ENCODE measurements around the gene BBS12.

BBS12 gene

GRCh38 chr4:122732329-122733026 lies at the start of gene BBS12:
TSS of gene BBS12 (plus strand) at chr4:122732704. CDS start at chr4:122741893, 9,189 bp downstream.
- peak; percentile 99 for DNase-seq

GRCh38 chr4:122686691-122687090 lies 45.8 kb upstream of the BBS12 start:
- no peak for DNase-seq

- DNase-seq = no peak
These were observed 44.9 kb upstream of the BBS12 start for GRCh38 chr4:122687531-122688061.

GRCh38 chr4:122688529-122689140 lies 43.9 kb upstream of the BBS12 start:
- DNase-seq = no peak

- DNase-seq = peak; percentile 26
These were observed 42.5 kb upstream of the BBS12 start for GRCh38 chr4:122689972-122690371.

- DNase-seq = no peak
These were observed 40.5 kb upstream of the BBS12 start for GRCh38 chr4:122691988-122692387.

- DNase-seq = no peak
These were observed 39.6 kb upstream of the BBS12 start for GRCh38 chr4:122692641-122693520.

- no peak for DNase-seq
These were observed 37.3 kb upstream of the BBS12 start for GRCh38 chr4:122695226-122695625.

- no peak for DNase-seq
These were observed 32.3 kb upstream of the BBS12 start for GRCh38 chr4:122700178-122700725.

- no peak for DNase-seq
These were observed 31.4 kb upstream of the BBS12 start for GRCh38 chr4:122701061-122701460.

GRCh38 chr4:122701965-122702364 lies 30.5 kb upstream of the BBS12 start:
- no peak for DNase-seq

GRCh38 chr4:122702939-122703338 lies 29.6 kb upstream of the BBS12 start:
- no peak for DNase-seq

- no peak for DNase-seq
These were observed 28.6 kb upstream of the BBS12 start for GRCh38 chr4:122703868-122704267.

- DNase-seq = no peak
These were observed 27.5 kb upstream of the BBS12 start for GRCh38 chr4:122705009-122705408.

- no peak for DNase-seq
These were observed 26.9 kb upstream of the BBS12 start for GRCh38 chr4:122705547-122706117.

- DNase-seq = no peak
These were observed 26.0 kb upstream of the BBS12 start for GRCh38 chr4:122706511-122706910.

- no peak for DNase-seq
These were observed 25.0 kb upstream of the BBS12 start for GRCh38 chr4:122707497-122707896.

GRCh38 chr4:122709236-122709635 lies 23.3 kb upstream of the BBS12 start:
- no peak for DNase-seq

- peak; percentile 68 for DNase-seq
These were observed 21.8 kb upstream of the BBS12 start for GRCh38 chr4:122710434-122711308.

GRCh38 chr4:122711919-122712318 lies 20.6 kb upstream of the BBS12 start:
- DNase-seq = no peak

- DNase-seq = no peak
These were observed 19.7 kb upstream of the BBS12 start for GRCh38 chr4:122712782-122713181.

GRCh38 chr4:122715221-122715620 lies 17.3 kb upstream of the BBS12 start:
- DNase-seq = no peak
